GM13976 (cell line): Measurements from ENCODE around the gene RALGAPA1.

Experiments used
- DNase-seq: peaks from one replicate; pipeline ENCODE4 v3.0.0; 2012; ENCODE audit warnings: low spot score
- in situ Hi-C: fragments of 300-500 bp; cut with MboI; formaldehyde crosslinking; loops from one replicate; pipeline ENCODE4 v1.12.0; 2022; ENCODE audit warnings: low sequenced_read_pairs, mixed read lengths, inconsistent platforms; ENCODE audit not compliant: unreplicated experiment
- TF ChIP-seq, protein P1 (sequence below): IDR thresholded peaks from 2 replicates; pipeline ENCODE4 v1.5.1; 2012; ENCODE audit warnings: borderline replicate concordance, mild to moderate bottlenecking; ENCODE audit not compliant: insufficient read depth; ENCODE audit errors: extremely low read depth, missing control alignments, control extremely low read depth

The RALGAPA1 gene

GRCh38 chr14:35808638-35809563 is at the start of gene RALGAPA1:
Gene RALGAPA1, minus strand, starts transcription at chr14:35809295. Its CDS starts 460 bp downstream, at chr14:35808835.
- DNase-seq: peak; percentile 90
- in situ Hi-C loops: loop anchor here (25.0 kb wide), 1 partner anchor 372 kb away; no protein-coding TSS in a partner anchor
- TF ChIP-seq, protein P1, sequence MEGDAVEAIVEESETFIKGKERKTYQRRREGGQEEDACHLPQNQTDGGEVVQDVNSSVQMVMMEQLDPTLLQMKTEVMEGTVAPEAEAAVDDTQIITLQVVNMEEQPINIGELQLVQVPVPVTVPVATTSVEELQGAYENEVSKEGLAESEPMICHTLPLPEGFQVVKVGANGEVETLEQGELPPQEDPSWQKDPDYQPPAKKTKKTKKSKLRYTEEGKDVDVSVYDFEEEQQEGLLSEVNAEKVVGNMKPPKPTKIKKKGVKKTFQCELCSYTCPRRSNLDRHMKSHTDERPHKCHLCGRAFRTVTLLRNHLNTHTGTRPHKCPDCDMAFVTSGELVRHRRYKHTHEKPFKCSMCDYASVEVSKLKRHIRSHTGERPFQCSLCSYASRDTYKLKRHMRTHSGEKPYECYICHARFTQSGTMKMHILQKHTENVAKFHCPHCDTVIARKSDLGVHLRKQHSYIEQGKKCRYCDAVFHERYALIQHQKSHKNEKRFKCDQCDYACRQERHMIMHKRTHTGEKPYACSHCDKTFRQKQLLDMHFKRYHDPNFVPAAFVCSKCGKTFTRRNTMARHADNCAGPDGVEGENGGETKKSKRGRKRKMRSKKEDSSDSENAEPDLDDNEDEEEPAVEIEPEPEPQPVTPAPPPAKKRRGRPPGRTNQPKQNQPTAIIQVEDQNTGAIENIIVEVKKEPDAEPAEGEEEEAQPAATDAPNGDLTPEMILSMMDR: peak; percentile 58

GRCh38 chr14:35858521-35859209 is 49.6 kb upstream of the RALGAPA1 start:
- TF ChIP-seq, protein P1: no peak
- in situ Hi-C loops: no loop called here
- no peak for DNase-seq

DNA sequence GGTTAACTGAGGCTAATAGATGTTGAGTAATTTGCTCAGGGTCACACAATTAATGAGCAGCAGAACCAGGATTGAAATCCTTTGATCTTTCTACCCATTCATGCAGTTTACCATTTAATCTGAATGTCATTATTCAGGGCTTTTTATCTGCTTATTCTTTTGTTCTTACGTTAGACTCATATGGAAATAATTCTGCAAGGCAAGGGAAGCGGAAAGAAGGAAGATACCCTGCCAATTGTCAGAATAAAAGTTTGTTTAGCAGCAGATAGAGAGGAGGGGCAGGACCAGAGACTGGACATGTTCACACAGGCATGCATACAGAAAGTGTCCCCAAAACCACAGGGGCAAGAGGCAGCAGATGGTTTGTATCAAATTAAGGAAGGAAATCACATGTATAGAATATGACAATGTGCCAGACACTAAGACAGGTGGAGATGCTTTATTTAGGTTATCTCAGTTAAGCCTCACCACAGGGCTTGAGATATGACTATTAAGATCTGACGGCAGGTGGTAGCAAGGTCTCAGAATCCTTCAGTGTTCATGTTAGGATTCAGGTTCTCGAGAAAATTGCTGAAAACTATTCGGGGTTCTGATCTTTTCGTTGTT is 46.9 kb upstream of the RALGAPA1 start:
- in situ Hi-C loops: no loop called here
- DNase-seq: peak; percentile 47
- TF ChIP-seq, protein P1: no peak

DNA sequence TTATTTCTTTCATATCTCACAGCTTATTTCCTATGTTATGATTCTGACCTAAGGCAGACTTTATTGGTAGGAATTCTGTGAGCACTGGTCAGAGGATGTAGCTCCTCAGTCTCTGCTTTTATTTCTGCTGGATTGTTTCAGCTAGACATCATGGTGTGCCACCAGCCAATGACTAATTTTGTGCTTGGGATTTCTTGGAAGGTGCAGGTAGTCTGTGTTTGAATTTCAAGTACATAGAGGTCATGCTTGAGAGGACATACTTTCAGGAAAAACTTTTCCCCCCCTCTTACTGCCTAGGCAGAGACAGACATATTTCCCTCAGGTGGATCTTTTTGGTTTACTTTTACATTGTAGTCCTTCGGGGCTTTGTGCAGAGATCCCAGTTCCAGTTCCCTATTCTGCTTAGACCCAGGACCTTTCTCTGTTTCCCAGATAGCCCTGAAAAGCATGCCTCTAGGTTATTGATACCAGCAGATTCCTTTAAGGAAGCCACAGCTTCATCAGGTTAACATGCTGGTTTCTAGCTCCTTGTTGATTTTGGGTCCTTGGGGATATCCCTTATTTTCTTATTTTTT is 45.7 kb upstream of the RALGAPA1 start:
- TF ChIP-seq, protein P1: no peak
- DNase-seq: no peak
- in situ Hi-C loops: no loop called here

GRCh38 chr14:35853225-35853624 is 44.1 kb upstream of the RALGAPA1 start:
- DNase-seq: no peak
- in situ Hi-C loops: no loop called here
- TF ChIP-seq, protein P1: no peak

- in situ Hi-C loops: no loop called here
Observed at GRCh38 chr14:35851823-35852222, 42.7 kb upstream of the RALGAPA1 start.

More at GRCh38 chr14:35851823-35852222, 42.7 kb upstream of the RALGAPA1 start:
- TF ChIP-seq, protein P1: no peak
- no peak for DNase-seq
